Vagina (tissue), 2 donors: ENCODE measurements around the gene ITGAX.

Experiments used
- POLR2AphosphoS5 ChIP-seq, 2 donors: sonication (generic); formaldehyde crosslinking; IDR thresholded peaks; one replicate each; pipeline ENCODE4 v1.9.0; 2017; ENCODE audit warnings: antibody characterized with exemption in 2 of 2, mild to moderate bottlenecking in 2 of 2, low read depth in 1 of 2; ENCODE audit not compliant: insufficient read depth in 1 of 2
- TF ChIP-seq, protein P1 (sequence below), 3 experiments: fragments of 450-650 bp in 2 of 3; fragments of 200-600 bp in 1 of 3; sonication (generic) in 1 of 3; IDR thresholded peaks; one replicate each; pipeline ENCODE4 v1.5.1; 2017 to 2019; ENCODE audit warnings: antibody characterized with exemption in 3 of 3, mild to moderate bottlenecking in 2 of 3, moderate library complexity in 2 of 3

GRCh38 chr16:31397701-31398100 is 42.7 kb downstream of the ITGAX start:
- no peak for TF ChIP-seq POLR2AphosphoS5 (IDR thresholded peaks at IDR 0.05; ENCODE audit: insufficient read depth in 1 of 2, low read depth in 1 of 2)
- TF ChIP-seq, protein P1, sequence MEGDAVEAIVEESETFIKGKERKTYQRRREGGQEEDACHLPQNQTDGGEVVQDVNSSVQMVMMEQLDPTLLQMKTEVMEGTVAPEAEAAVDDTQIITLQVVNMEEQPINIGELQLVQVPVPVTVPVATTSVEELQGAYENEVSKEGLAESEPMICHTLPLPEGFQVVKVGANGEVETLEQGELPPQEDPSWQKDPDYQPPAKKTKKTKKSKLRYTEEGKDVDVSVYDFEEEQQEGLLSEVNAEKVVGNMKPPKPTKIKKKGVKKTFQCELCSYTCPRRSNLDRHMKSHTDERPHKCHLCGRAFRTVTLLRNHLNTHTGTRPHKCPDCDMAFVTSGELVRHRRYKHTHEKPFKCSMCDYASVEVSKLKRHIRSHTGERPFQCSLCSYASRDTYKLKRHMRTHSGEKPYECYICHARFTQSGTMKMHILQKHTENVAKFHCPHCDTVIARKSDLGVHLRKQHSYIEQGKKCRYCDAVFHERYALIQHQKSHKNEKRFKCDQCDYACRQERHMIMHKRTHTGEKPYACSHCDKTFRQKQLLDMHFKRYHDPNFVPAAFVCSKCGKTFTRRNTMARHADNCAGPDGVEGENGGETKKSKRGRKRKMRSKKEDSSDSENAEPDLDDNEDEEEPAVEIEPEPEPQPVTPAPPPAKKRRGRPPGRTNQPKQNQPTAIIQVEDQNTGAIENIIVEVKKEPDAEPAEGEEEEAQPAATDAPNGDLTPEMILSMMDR (IDR thresholded peaks at IDR 0.05), result no peak
